HepG2 (cell line): Measurements from ENCODE around the gene ZNRF4. TPM values are rescaled to one million over a fixed set of nuclear protein-coding genes. Genes with fewer than 3 reads are reported as not detected.

Source experiments
- FOSL2 ChIP-seq: sonication (generic); formaldehyde crosslinking; IDR thresholded peaks from 2 replicates; pipeline ENCODE4 v1.4.0; 2020; ENCODE audit warnings: missing genetic modification reagents
- JDP2 ChIP-seq: sonication (generic); formaldehyde crosslinking; IDR thresholded peaks from 2 replicates; pipeline ENCODE4 v1.8.1; 2022; ENCODE audit warnings: missing genetic modification reagents, borderline replicate concordance
- KDM4B ChIP-seq: sonication (generic); formaldehyde crosslinking; IDR thresholded peaks from 2 replicates; pipeline ENCODE4 v1.4.0; 2020; ENCODE audit warnings: missing genetic modification reagents
- RAD51 ChIP-seq: fragments of 450-650 bp; IDR thresholded peaks from 2 replicates; pipeline ENCODE4 v1.6.1; 2016; ENCODE audit warnings: borderline replicate concordance
- SNAPC2 ChIP-seq: sonication (generic); formaldehyde crosslinking; IDR thresholded peaks from 2 replicates; pipeline ENCODE4 v1.8.1; 2022; ENCODE audit warnings: mild to moderate bottlenecking, missing genetic modification reagents
- TSC22D2 ChIP-seq: sonication (generic); formaldehyde crosslinking; IDR thresholded peaks from 2 replicates; pipeline ENCODE4 v1.5.1; 2020; ENCODE audit warnings: missing genetic modification reagents, mild to moderate bottlenecking, borderline replicate concordance
- ZNF232 ChIP-seq: sonication (generic); formaldehyde crosslinking; IDR thresholded peaks from 2 replicates; pipeline ENCODE4 v1.4.0; 2020; ENCODE audit warnings: missing genetic modification reagents, borderline replicate concordance
- polyA plus RNA-seq, 8 experiments: library from polyadenylated mRNA; depleted of rRNA in 3 of 8; stranded (reverse) in 7 of 8; unstranded in 1 of 8; fragments of >200 nt; fragmentation: Illumina TruSeq in 4 of 8; extraction: Trizol in 4 of 8; gene quantifications; 2 replicates each; pipeline versions ENCODE4 v1.2.1 to v1.2.3, GENCODE V29; 2011 to 2016; ENCODE audit warnings: low read depth in 4 of 8, missing spikeins in 1 of 8, mixed read lengths in 1 of 8; ENCODE audit not compliant: insufficient read depth in 1 of 8
- total RNA-seq, 5 experiments: library from RNA; depleted of rRNA; stranded (reverse); fragments of >200 nt; fragmentation: Illumina TruSeq; extraction: Trizol; gene quantifications; 2 replicates each; pipeline ENCODE4 v1.2.3, GENCODE V29; 2016; ENCODE audit warnings: low read depth in 1 of 5
- TF ChIP-seq, protein P1 (sequence below): sonication (generic); formaldehyde crosslinking; IDR thresholded peaks from 2 replicates; pipeline ENCODE4 v1.5.0; 2020; ENCODE audit warnings: mild to moderate bottlenecking, missing genetic modification reagents
- TF ChIP-seq, protein P2 (sequence below): sonication (generic); formaldehyde crosslinking; IDR thresholded peaks from 2 replicates; pipeline ENCODE4 v1.4.0; 2020; ENCODE audit warnings: missing genetic modification reagents
- TF ChIP-seq, protein P3 (sequence below): IDR thresholded peaks from 2 replicates; pipeline ENCODE4 v1.6.1; 2016; ENCODE audit warnings: missing compliant biosample characterization, missing genetic modification reagents, borderline replicate concordance
- TF ChIP-seq, protein P4 (sequence below): sonication (generic); formaldehyde crosslinking; IDR thresholded peaks from 2 replicates; pipeline ENCODE4 v1.4.0; 2020; ENCODE audit warnings: mild to moderate bottlenecking, missing genetic modification reagents, borderline replicate concordance
- TF ChIP-seq, protein P5 (sequence below), 2 experiments: IDR thresholded peaks; 2 replicates each; pipeline ENCODE4 v1.6.1; 2011 to 2012; ENCODE audit warnings: low read length in 2 of 2, borderline replicate concordance in 1 of 2, low read depth in 1 of 2, mild to moderate bottlenecking in 1 of 2, moderate library complexity in 1 of 2

ZNRF4 gene
- total and polyA plus RNA-seq, 2 of the 13 experiments (the other 11 are each of a cell fraction or from before 2014, with no cell fraction given) = not detected

DNA sequence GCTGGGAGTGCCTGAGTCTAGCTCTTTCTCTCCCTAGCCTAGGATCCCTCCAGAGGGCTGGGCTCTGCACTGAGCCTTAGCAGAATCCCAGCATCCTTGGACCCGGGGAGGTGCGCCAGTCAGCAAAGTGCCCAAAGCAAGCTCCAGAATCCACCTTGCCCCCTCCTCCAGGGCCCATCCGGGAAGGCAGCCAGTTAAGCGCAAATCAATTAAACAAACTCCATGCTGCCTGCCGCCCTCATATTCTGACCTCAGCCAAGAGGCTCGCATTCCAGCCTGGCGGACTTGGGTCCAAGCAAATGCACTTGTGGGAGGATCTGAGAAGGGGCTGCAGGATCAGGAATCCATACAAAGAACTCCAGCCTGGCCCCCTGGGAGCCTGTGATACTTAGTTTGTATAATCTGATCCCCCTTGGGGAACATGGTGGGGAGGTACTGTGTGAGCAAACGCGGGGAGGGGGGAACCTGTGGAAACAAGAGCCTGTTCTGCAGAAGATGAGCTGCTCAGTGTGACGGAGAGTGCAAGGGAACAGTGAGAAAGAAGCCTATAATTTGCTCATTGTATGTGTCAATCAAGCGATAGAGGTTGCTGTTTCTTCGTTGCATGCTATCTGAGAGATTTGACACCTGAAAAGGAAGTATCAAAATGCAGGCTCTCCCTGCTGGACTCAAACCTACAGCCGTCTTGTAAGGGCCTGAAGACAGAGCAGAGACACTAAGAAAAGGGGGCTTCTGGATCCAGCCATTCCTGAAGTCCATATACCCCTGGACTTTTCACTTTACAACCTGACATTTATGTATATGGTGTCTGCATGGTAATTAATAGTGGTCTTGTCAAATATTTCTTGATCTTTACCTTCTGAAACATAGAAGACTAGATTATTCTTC, 29.4 kb downstream of the ZNRF4 start (continued):
- TF ChIP-seq, protein P1, sequence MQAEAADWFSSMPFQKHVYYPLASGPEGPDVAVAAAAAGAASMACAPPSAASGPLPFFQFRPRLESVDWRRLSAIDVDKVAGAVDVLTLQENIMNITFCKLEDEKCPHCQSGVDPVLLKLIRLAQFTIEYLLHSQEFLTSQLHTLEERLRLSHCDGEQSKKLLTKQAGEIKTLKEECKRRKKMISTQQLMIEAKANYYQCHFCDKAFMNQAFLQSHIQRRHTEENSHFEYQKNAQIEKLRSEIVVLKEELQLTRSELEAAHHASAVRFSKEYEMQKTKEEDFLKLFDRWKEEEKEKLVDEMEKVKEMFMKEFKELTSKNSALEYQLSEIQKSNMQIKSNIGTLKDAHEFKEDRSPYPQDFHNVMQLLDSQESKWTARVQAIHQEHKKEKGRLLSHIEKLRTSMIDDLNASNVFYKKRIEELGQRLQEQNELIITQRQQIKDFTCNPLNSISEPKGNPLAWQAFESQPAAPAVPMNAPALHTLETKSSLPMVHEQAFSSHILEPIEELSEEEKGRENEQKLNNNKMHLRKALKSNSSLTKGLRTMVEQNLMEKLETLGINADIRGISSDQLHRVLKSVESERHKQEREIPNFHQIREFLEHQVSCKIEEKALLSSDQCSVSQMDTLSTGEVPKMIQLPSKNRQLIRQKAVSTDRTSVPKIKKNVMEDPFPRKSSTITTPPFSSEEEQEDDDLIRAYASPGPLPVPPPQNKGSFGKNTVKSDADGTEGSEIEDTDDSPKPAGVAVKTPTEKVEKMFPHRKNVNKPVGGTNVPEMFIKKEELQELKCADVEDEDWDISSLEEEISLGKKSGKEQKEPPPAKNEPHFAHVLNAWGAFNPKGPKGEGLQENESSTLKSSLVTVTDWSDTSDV (CRISPR knock-in tag) = no peak
- TF ChIP-seq SNAPC2 (CRISPR knock-in tag) (no peak), FOSL2 (peak; percentile 39; the same call in 1 of the 2 replicates), RAD51 (no peak), ZNF232 (no peak), JDP2 (no peak), KDM4B (CRISPR knock-in tag) (no peak), TSC22D2 (CRISPR knock-in tag) (no peak)
- TF ChIP-seq, protein P2, sequence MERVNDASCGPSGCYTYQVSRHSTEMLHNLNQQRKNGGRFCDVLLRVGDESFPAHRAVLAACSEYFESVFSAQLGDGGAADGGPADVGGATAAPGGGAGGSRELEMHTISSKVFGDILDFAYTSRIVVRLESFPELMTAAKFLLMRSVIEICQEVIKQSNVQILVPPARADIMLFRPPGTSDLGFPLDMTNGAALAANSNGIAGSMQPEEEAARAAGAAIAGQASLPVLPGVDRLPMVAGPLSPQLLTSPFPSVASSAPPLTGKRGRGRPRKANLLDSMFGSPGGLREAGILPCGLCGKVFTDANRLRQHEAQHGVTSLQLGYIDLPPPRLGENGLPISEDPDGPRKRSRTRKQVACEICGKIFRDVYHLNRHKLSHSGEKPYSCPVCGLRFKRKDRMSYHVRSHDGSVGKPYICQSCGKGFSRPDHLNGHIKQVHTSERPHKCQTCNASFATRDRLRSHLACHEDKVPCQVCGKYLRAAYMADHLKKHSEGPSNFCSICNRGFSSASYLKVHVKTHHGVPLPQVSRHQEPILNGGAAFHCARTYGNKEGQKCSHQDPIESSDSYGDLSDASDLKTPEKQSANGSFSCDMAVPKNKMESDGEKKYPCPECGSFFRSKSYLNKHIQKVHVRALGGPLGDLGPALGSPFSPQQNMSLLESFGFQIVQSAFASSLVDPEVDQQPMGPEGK (CRISPR knock-in tag) = peak; percentile 70
- TF ChIP-seq, protein P3, sequence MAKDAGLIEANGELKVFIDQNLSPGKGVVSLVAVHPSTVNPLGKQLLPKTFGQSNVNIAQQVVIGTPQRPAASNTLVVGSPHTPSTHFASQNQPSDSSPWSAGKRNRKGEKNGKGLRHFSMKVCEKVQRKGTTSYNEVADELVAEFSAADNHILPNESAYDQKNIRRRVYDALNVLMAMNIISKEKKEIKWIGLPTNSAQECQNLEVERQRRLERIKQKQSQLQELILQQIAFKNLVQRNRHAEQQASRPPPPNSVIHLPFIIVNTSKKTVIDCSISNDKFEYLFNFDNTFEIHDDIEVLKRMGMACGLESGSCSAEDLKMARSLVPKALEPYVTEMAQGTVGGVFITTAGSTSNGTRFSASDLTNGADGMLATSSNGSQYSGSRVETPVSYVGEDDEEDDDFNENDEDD (CRISPR knock-in tag) = no peak; the same call in 1 of the 2 replicates
- TF ChIP-seq, protein P4, sequence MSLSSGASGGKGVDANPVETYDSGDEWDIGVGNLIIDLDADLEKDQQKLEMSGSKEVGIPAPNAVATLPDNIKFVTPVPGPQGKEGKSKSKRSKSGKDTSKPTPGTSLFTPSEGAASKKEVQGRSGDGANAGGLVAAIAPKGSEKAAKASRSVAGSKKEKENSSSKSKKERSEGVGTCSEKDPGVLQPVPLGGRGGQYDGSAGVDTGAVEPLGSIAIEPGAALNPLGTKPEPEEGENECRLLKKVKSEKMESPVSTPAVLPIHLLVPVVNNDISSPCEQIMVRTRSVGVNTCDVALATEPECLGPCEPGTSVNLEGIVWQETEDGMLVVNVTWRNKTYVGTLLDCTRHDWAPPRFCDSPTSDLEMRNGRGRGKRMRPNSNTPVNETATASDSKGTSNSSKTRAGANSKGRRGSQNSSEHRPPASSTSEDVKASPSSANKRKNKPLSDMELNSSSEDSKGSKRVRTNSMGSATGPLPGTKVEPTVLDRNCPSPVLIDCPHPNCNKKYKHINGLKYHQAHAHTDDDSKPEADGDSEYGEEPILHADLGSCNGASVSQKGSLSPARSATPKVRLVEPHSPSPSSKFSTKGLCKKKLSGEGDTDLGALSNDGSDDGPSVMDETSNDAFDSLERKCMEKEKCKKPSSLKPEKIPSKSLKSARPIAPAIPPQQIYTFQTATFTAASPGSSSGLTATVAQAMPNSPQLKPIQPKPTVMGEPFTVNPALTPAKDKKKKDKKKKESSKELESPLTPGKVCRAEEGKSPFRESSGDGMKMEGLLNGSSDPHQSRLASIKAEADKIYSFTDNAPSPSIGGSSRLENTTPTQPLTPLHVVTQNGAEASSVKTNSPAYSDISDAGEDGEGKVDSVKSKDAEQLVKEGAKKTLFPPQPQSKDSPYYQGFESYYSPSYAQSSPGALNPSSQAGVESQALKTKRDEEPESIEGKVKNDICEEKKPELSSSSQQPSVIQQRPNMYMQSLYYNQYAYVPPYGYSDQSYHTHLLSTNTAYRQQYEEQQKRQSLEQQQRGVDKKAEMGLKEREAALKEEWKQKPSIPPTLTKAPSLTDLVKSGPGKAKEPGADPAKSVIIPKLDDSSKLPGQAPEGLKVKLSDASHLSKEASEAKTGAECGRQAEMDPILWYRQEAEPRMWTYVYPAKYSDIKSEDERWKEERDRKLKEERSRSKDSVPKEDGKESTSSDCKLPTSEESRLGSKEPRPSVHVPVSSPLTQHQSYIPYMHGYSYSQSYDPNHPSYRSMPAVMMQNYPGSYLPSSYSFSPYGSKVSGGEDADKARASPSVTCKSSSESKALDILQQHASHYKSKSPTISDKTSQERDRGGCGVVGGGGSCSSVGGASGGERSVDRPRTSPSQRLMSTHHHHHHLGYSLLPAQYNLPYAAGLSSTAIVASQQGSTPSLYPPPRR (CRISPR knock-in tag) = no peak; the same call in 1 of the 2 replicates
- TF ChIP-seq, protein P5, sequence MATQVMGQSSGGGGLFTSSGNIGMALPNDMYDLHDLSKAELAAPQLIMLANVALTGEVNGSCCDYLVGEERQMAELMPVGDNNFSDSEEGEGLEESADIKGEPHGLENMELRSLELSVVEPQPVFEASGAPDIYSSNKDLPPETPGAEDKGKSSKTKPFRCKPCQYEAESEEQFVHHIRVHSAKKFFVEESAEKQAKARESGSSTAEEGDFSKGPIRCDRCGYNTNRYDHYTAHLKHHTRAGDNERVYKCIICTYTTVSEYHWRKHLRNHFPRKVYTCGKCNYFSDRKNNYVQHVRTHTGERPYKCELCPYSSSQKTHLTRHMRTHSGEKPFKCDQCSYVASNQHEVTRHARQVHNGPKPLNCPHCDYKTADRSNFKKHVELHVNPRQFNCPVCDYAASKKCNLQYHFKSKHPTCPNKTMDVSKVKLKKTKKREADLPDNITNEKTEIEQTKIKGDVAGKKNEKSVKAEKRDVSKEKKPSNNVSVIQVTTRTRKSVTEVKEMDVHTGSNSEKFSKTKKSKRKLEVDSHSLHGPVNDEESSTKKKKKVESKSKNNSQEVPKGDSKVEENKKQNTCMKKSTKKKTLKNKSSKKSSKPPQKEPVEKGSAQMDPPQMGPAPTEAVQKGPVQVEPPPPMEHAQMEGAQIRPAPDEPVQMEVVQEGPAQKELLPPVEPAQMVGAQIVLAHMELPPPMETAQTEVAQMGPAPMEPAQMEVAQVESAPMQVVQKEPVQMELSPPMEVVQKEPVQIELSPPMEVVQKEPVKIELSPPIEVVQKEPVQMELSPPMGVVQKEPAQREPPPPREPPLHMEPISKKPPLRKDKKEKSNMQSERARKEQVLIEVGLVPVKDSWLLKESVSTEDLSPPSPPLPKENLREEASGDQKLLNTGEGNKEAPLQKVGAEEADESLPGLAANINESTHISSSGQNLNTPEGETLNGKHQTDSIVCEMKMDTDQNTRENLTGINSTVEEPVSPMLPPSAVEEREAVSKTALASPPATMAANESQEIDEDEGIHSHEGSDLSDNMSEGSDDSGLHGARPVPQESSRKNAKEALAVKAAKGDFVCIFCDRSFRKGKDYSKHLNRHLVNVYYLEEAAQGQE (IDR thresholded peaks at IDR 0.05; ENCODE audit: borderline replicate concordance in 1 of 2, low read depth in 1 of 2, low read length in 2 of 2) = no peak
